Heart left ventricle (tissue), 16 donors: ENCODE measurements around the gene LPCAT2. TPM values are rescaled to one million over a fixed set of nuclear protein-coding genes. Genes with fewer than 3 reads are reported as not detected.
A peak's percentile ranks its signal among the peaks of the same experiment; 100 is the strongest.

Experiments
- ATAC-seq, 4 donors: fragments of 200-7000 bp; cut with Tn5 transposase; one replicate each; pipeline ENCODE4 v1.9.1; 2020 to 2022; ENCODE audit warnings: moderate library complexity in 4 of 4, mild to moderate bottlenecking in 3 of 4, moderate number of reproducible peaks in 1 of 4
- DNase-seq, 5 donors: peaks; one replicate each; pipeline ENCODE4 v3.0.0-alpha.2; 2020
- H3K27ac ChIP-seq, 12 donors: fragments of 200-600 bp; sonication (generic) in 4 of 12; one replicate each; pipeline versions ENCODE4 v1.5.0 to v1.8.0; 2016 to 2022; ENCODE audit warnings: mild to moderate bottlenecking in 2 of 12
- H3K27me3 ChIP-seq, 9 donors: fragments of 200-600 bp; sonication (generic) in 2 of 9; one replicate each; pipeline versions ENCODE4 v1.5.1 to v1.8.0; 2016 to 2022; ENCODE audit warnings: mild to moderate bottlenecking in 3 of 9
- H3K36me3 ChIP-seq, 9 donors: fragments of 200-600 bp; sonication (generic) in 2 of 9; one replicate each; pipeline versions ENCODE4 v1.5.0 to v1.8.0; 2018 to 2022; ENCODE audit warnings: mild to moderate bottlenecking in 2 of 9
- H3K4me1 ChIP-seq, 12 donors: fragments of 200-600 bp; sonication (generic) in 4 of 12; one replicate each; pipeline versions ENCODE4 v1.5.0 to v1.8.0; 2016 to 2022; ENCODE audit warnings: mild to moderate bottlenecking in 3 of 12
- H3K4me3 ChIP-seq, 12 donors: fragments of 200-600 bp; sonication (generic) in 4 of 12; one replicate each; pipeline versions ENCODE4 v1.5.0 to v1.8.0; 2017 to 2022; ENCODE audit warnings: mild to moderate bottlenecking in 9 of 12, moderate library complexity in 4 of 12
- H3K9me3 ChIP-seq, 12 donors: fragments of 200-600 bp; sonication (generic) in 4 of 12; one replicate each; pipeline versions ENCODE4 v1.5.0 to v1.8.0; 2016 to 2022; ENCODE audit warnings: mild to moderate bottlenecking in 1 of 12
- POLR2A ChIP-seq, 2 donors: fragments of 450-650 bp; IDR thresholded peaks; one replicate each; pipeline ENCODE4 v1.6.1; 2017; ENCODE audit warnings: antibody characterized with exemption in 2 of 2, mild to moderate bottlenecking in 2 of 2, moderate library complexity in 2 of 2
- WGBS, 4 donors: extraction: QIAGEN DNeasy Blood & Tissue Kit in 2 of 4; methylation state at CpG; one replicate each; pipeline versions ENCODE4 v1.1.5 to v1.1.7; 2013 to 2018; 5-methylcytosine and 5-hydroxymethylcytosine counted together
- intact Hi-C, 10 donors: fragments of 100-400 bp; cut with DNase I; formaldehyde crosslinking; loops; one replicate each; pipeline versions ENCODE4 v1.11.1 to v1.14.2; 2022
- polyA plus RNA-seq, 2 donors: library from polyadenylated mRNA; stranded (reverse); fragments of 200-250 nt; gene quantifications; one replicate each; pipeline ENCODE4 v1.2.3, GENCODE V29; 2013
- total RNA-seq, 9 donors: library from RNA; depleted of rRNA in 2 of 9; stranded (reverse); fragments of >200 nt in 2 of 9; fragmentation: NEBNext Ultra II Directional in 3 of 9; extraction: Animal tissue kit (Norgen Biotek cat#: 25700) in 3 of 9; gene quantifications; one replicate each; pipeline versions ENCODE4 v1.1.0 to v1.2.4, GENCODE V29; 2016 to 2023
- TF ChIP-seq, protein P1 (sequence below), 12 donors: fragments of 200-600 bp; sonication (generic) in 4 of 12; IDR thresholded peaks; one replicate each; pipeline versions ENCODE4 v1.5.0 to v1.8.0; 2018 to 2022; ENCODE audit warnings: antibody characterized with exemption in 12 of 12, mild to moderate bottlenecking in 5 of 12
- donor health status: ischemic (EF 13 %, LVEDD 7.1; RV severe dilation, severe dysfunction).
- donor health status: healthy with polysubstance abuse.
- donor health status: DM: no; HTN: yes; CAD: no.
- donor health status: DM: no; HTN: no; CAD: no.
- donor health status: ischemic (EF 25% LVEDD 6.9; RV normal size, moderate dysfunction).
- donor health status: ischemic (EF 25% LVEDD 5.7; RV mildly dilated, moderate dysfunction).
- donor health status: healthy.
- donor health status: DM: yes; HTN: yes; CAD: no.
- donor health status: ischemic (EF 35%, LVEDD 5.7; RV mildly dilated, moderate dysfunction).
- donor health status: nonischemic (EF 11% LVEDD 7.7; RV severe dilation, severe dysfunction).
- donor health status: DM: yes; HTN: yes; CAD: no.
- donor health status: PGD.
- donor health status: ischemic (EF 29% LVEDD 5.4; RV normal size, mild dysfunction).
- donor health status: nonischemic (EF 23%, LVEDD 6.1; RV moderate dilation, normal function).

The LPCAT2 gene
- total and polyA plus RNA-seq, 11 donors: 3.8 to 13.6 (median 6.5) TPM

DNA sequence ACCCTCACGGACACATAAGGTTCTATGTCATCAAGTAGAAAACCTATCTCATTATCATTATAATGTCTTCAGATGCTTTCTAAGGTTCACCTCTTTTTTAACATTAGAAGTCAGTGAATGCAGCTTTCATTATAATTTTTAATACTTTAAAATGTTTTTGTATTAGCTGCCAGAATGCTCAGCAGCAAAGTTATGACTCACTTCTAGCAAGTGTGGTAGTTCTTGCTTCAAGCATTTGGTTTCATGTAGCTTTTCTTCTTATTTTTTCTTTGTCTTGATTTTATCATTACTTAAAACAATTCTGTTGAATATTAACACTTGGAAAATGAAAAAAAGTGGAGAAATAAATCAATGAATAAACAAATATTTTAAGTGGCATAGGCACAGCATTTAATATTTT, 23.4 kb downstream of the LPCAT2 start:
- ATAC-seq (no peak), DNase-seq (no peak)
- peaks cover 0 to 39% (median 15%) of the 10 kb centered on the region in 9 donors for H3K36me3 ChIP-seq
- TF ChIP-seq POLR2A (IDR thresholded peaks at IDR 0.05): no peak
- TF ChIP-seq, protein P1, sequence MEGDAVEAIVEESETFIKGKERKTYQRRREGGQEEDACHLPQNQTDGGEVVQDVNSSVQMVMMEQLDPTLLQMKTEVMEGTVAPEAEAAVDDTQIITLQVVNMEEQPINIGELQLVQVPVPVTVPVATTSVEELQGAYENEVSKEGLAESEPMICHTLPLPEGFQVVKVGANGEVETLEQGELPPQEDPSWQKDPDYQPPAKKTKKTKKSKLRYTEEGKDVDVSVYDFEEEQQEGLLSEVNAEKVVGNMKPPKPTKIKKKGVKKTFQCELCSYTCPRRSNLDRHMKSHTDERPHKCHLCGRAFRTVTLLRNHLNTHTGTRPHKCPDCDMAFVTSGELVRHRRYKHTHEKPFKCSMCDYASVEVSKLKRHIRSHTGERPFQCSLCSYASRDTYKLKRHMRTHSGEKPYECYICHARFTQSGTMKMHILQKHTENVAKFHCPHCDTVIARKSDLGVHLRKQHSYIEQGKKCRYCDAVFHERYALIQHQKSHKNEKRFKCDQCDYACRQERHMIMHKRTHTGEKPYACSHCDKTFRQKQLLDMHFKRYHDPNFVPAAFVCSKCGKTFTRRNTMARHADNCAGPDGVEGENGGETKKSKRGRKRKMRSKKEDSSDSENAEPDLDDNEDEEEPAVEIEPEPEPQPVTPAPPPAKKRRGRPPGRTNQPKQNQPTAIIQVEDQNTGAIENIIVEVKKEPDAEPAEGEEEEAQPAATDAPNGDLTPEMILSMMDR (IDR thresholded peaks at IDR 0.05): no peak
- no peak overlapping the region for H3K4me3 ChIP-seq
- no peaks in the 10 kb centered on the region for H3K9me3 ChIP-seq
- H3K27me3 ChIP-seq: no peaks in the 10 kb centered on the region
- no peak overlapping the region for H3K27ac ChIP-seq
- H3K4me1 ChIP-seq: peaks cover 0 to 12% (median 0%) of the 10 kb centered on the region in 12 donors
- intact Hi-C loops: no loop called here
- 91 to 100% (median 97%) methylated on average over 1 of the region's 1 CpG for WGBS, 4 donors

GRCh38 chr16:55534756-55535155, 25.9 kb downstream of the LPCAT2 start:
- intact Hi-C loops: no loop called here
- no peak for TF ChIP-seq POLR2A (IDR thresholded peaks at IDR 0.05)
- DNase-seq (no peak), ATAC-seq (peak in 3 of 4 donors; percentile 18 to 44 (median 20))
- Histone ChIP-seq H3K4me3 (no peak overlapping the region), H3K36me3 (peaks cover 0 to 41% (median 15%) of the 10 kb centered on the region in 9 donors), H3K4me1 (peaks cover 0 to 27% (median 0%) of the 10 kb centered on the region in 12 donors), H3K27me3 (no peaks in the 10 kb centered on the region), H3K27ac (peak overlapping the region in 1 of 12 donors; percentile 27), H3K9me3 (no peaks in the 10 kb centered on the region)
- WGBS, 4 donors: 79 to 89% (median 86%) methylated on average over 2 of the region's 2 CpGs

- ATAC-seq (peak in 3 of 4 donors; percentile 36 to 41 (median 41)), DNase-seq (no peak)
- Histone ChIP-seq H3K27me3 (no peaks in the 10 kb centered on the region), H3K27ac (peak overlapping the region in 7 of 12 donors; percentile 9 to 56 (median 46)), H3K4me1 (peaks cover 0 to 38% (median 0%) of the 10 kb centered on the region in 12 donors), H3K4me3 (no peak overlapping the region), H3K9me3 (no peaks in the 10 kb centered on the region), H3K36me3 (peaks cover 0 to 11% (median 0%) of the 10 kb centered on the region in 9 donors)
- intact Hi-C loops: loop anchor here in 1 of 10 donors (2.0 kb wide), 1 partner anchor 44 kb away; no protein-coding TSS in a partner anchor
- 58 to 63% (median 62%) methylated on average over 5 of the region's 5 CpGs for WGBS, 4 donors
- TF ChIP-seq, protein P1 (IDR thresholded peaks at IDR 0.05): no peak
- TF ChIP-seq POLR2A (IDR thresholded peaks at IDR 0.05): no peak
Observed at GRCh38 chr16:55539049-55539448, 30.2 kb downstream of the LPCAT2 start.

- intact Hi-C loops: loop anchor here in 1 of 10 donors (2.0 kb wide), 1 partner anchor 45 kb away; no protein-coding TSS in a partner anchor
- no peak for TF ChIP-seq POLR2A (IDR thresholded peaks at IDR 0.05)
- TF ChIP-seq, protein P1 (IDR thresholded peaks at IDR 0.05): no peak
- H3K9me3 ChIP-seq: no peaks in the 10 kb centered on the region
- ATAC-seq (peak in 2 of 4 donors; percentile 62 to 75), DNase-seq (no peak)
- WGBS, 4 donors: 66 to 76% (median 75%) methylated on average over 1 of the region's 1 CpG
- H3K27ac ChIP-seq: peak overlapping the region in 9 of 12 donors; percentile 9 to 56 (median 34)
- H3K27me3 ChIP-seq: no peaks in the 10 kb centered on the region
- H3K36me3 ChIP-seq: peaks cover 0 to 11% (median 0%) of the 10 kb centered on the region in 9 donors
- H3K4me1 ChIP-seq: peaks cover 0 to 38% (median 0%) of the 10 kb centered on the region in 12 donors
- no peak overlapping the region for H3K4me3 ChIP-seq
Observed at GRCh38 chr16:55539488-55539887, 30.6 kb downstream of the LPCAT2 start.
